Upper lobe of left lung (tissue), 6 donors: ENCODE results near the gene GATAD2B. TPM values are rescaled to one million over a fixed set of nuclear protein-coding genes. Genes with fewer than 3 reads are reported as not detected.
"Not testable (repeated sequence)": the region's sequence is repeated elsewhere in the genome, so short reads cannot be mapped to it uniquely, and the experiment has no call there.

Source experiments
- ATAC-seq, 2 donors: fragments of 200-7000 bp; cut with Tn5 transposase; one replicate each; pipeline ENCODE4 v1.9.1; 2022; ENCODE audit warnings: mild to moderate bottlenecking in 2 of 2, moderate library complexity in 2 of 2; ENCODE audit not compliant: low FRiP score in 2 of 2
- DNase-seq, 2 donors: peaks; one replicate each; pipeline ENCODE4 v3.0.0-alpha.2; 2019 to 2020
- H3K27ac ChIP-seq, 4 donors: fragments of 200-600 bp; sonication (generic); one replicate each; pipeline ENCODE4 v1.5.1; 2016 to 2019
- H3K27me3 ChIP-seq, 4 donors: fragments of 200-600 bp; sonication (generic); one replicate each; pipeline ENCODE4 v1.5.1; 2017 to 2019
- H3K36me3 ChIP-seq, 4 donors: fragments of 200-600 bp; sonication (generic); one replicate each; pipeline ENCODE4 v1.5.1; 2016 to 2019
- H3K4me1 ChIP-seq, 4 donors: fragments of 200-600 bp; sonication (generic); one replicate each; pipeline ENCODE4 v1.5.1; 2018 to 2019
- H3K4me3 ChIP-seq, 4 donors: fragments of 200-600 bp; sonication (generic); one replicate each; pipeline ENCODE4 v1.5.1; 2017 to 2019; ENCODE audit warnings: mild to moderate bottlenecking in 2 of 4, moderate library complexity in 1 of 4
- H3K9me3 ChIP-seq, 4 donors: fragments of 200-600 bp; sonication (generic); one replicate each; pipeline ENCODE4 v1.5.1; 2018 to 2019
- CTCF ChIP-seq, 6 experiments: fragments of 450-650 bp in 4 of 6; fragments of 200-600 bp in 2 of 6; sonication (generic) in 2 of 6; IDR thresholded peaks; one replicate each; pipeline ENCODE4 v1.5.1; 2016 to 2019; ENCODE audit warnings: antibody characterized with exemption in 6 of 6
- EP300 ChIP-seq, 4 donors: sonication (generic); formaldehyde crosslinking; IDR thresholded peaks; one replicate each; pipeline ENCODE4 v1.5.1; 2017; ENCODE audit warnings: antibody characterized with exemption in 4 of 4, control low read depth in 2 of 4
- POLR2A ChIP-seq, 4 donors: fragments of 450-650 bp; IDR thresholded peaks; one replicate each; pipeline ENCODE4 v1.5.1; 2016 to 2017; ENCODE audit warnings: antibody characterized with exemption in 4 of 4, mild to moderate bottlenecking in 2 of 4
- POLR2AphosphoS5 ChIP-seq, 2 donors: sonication (generic); formaldehyde crosslinking; IDR thresholded peaks; one replicate each; pipeline ENCODE4 v1.5.1; 2017; ENCODE audit warnings: antibody characterized with exemption in 2 of 2
- WGBS, 2 donors: methylation state at CpG; one replicate each; pipeline ENCODE4 v1.1.5; 2017 to 2018; 5-methylcytosine and 5-hydroxymethylcytosine counted together
- total RNA-seq, 6 donors: library from RNA; depleted of rRNA in 4 of 6; stranded (reverse); fragments of >200 nt in 4 of 6; gene quantifications; one replicate each; pipeline versions ENCODE4 v1.1.0 to v1.2.1, GENCODE V29; 2016 to 2021
- donor health status: DM: no; HTN: no; CAD: no; lungs with moderate emphysema.
- donor health status: DM: no; HTN: yes; CAD: no; lungs with severe emphysema.

The GATAD2B gene
- total RNA-seq, 6 donors from 2014 or later = 16.0 to 50.3 (median 37.8) TPM

GRCh38 chr1:153789478-153790034, 133.2 kb downstream of the GATAD2B start:
- 44 to 47% methylated on average over 10 to 22 of the region's 22 CpGs for WGBS, 2 donors
- H3K9me3 ChIP-seq = no peaks in the 10 kb centered on the region
- no peaks in the 10 kb centered on the region for H3K36me3 ChIP-seq
- peaks cover 15 to 25% (median 21%) of the 10 kb centered on the region in 4 donors for H3K4me1 ChIP-seq
- TF ChIP-seq CTCF (IDR thresholded peaks at IDR 0.05) = no peak
- TF ChIP-seq POLR2A (IDR thresholded peaks at IDR 0.05) = no peak
- TF ChIP-seq EP300 (IDR thresholded peaks at IDR 0.05) = no peak
- DNase-seq = no peak
- H3K27me3 ChIP-seq = no peaks in the 10 kb centered on the region
- ATAC-seq = no peak
- H3K27ac ChIP-seq = peak overlapping the region; percentile 78 to 85 (median 82)
- H3K4me3 ChIP-seq = peak overlapping the region in 2 of 4 donors; percentile 31 to 32

GRCh38 chr1:153786038-153786790, 136.6 kb downstream of the GATAD2B start:
- Histone ChIP-seq H3K36me3 (no peaks in the 10 kb centered on the region), H3K27me3 (no peaks in the 10 kb centered on the region), H3K4me1 (peaks cover 25 to 39% (median 26%) of the 10 kb centered on the region in 4 donors), H3K9me3 (no peaks in the 10 kb centered on the region), H3K4me3 (no peak overlapping the region), H3K27ac (no peak overlapping the region)
- ATAC-seq (no peak), DNase-seq (no peak)
- TF ChIP-seq EP300 (IDR thresholded peaks at IDR 0.05) (no peak), POLR2A (IDR thresholded peaks at IDR 0.05) (no peak), POLR2AphosphoS5 (IDR thresholded peaks at IDR 0.05) (no peak), CTCF (IDR thresholded peaks at IDR 0.05) (no peak)
- WGBS, 2 donors = 91 to 97% methylated on average over 4 of the region's 4 CpGs

GRCh38 chr1:153783233-153784190, 139.3 kb downstream of the GATAD2B start:
- peak; percentile 97 to 99 for ATAC-seq
- Histone ChIP-seq H3K4me3 (peak overlapping the region; percentile 31 to 78 (median 60)), H3K27ac (peak overlapping the region; percentile 92 to 98 (median 96)), H3K27me3 (no peaks in the 10 kb centered on the region), H3K9me3 (no peaks in the 10 kb centered on the region), H3K4me1 (peaks cover 12 to 33% (median 21%) of the 10 kb centered on the region in 4 donors), H3K36me3 (peaks cover 0 to 11% (median 0%) of the 10 kb centered on the region in 4 donors)
- WGBS, 2 donors = 1 to 2% methylated on average over 41 to 61 of the region's 61 CpGs
- TF ChIP-seq POLR2AphosphoS5 (IDR thresholded peaks at IDR 0.05) (peak; percentile 96 to 99), CTCF (IDR thresholded peaks at IDR 0.05) (peak in 4 of 6 experiments; percentile 32 to 69 (median 44)), EP300 (IDR thresholded peaks at IDR 0.05) (peak in 1 of 4 donors; percentile 12), POLR2A (IDR thresholded peaks at IDR 0.05) (peak; percentile 66 to 99 (median 82))
- DNase-seq = peak; percentile 92 to 99

GRCh38 chr1:153782648-153783047, 140.1 kb downstream of the GATAD2B start:
- Histone ChIP-seq H3K27ac (peak overlapping the region; percentile 92 to 98 (median 96)), H3K4me1 (peaks cover 20 to 37% (median 29%) of the 10 kb centered on the region in 4 donors), H3K4me3 (peak overlapping the region in 3 of 4 donors; percentile 57 to 78 (median 63)), H3K36me3 (peaks cover 0 to 19% (median 0%) of the 10 kb centered on the region in 4 donors)
- not testable (repeated sequence) for H3K27me3 ChIP-seq, ATAC-seq, DNase-seq, H3K9me3 ChIP-seq
- WGBS, 2 donors = 90 to 92% methylated on average over 8 of the region's 8 CpGs
